Measurements from ENCODE around the gene ATP2B2. TPM values are rescaled to one million over a fixed set of nuclear protein-coding genes. Genes with fewer than 3 reads are reported as not detected.
A peak's percentile ranks its signal among the peaks of the same experiment; 100 is the strongest.

The ATP2B2 gene
- total RNA-seq, 1 experiment from 2014 or later = not detected

DNA sequence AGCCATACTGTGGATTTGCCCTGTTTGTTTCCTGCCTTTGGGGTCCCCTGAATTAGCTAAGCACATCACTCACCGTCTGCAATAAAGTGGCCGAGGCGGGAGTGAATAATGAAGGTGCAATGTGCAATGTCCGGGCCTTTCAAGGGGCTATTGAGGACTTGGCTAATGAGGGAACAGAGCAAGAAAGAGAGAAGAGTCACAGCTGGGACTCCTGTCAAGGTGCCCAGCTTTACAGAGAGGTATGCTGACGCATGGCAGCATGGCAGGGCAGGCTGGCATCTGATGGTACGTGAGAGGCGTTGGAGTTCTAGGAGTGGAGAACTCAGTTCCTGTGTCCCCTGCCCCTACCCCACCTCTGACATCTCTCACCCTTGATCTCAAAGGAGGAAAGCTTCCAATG lies 13.8 kb upstream of the ATP2B2 start:
- ATAC-seq (no peak), DNase-seq (ENCODE audit: low read depth, low spot score) (no peak)
- no peaks in the 10 kb centered on the region for H3K79me2 ChIP-seq (ENCODE audit: insufficient read depth, low read length)
- H2AFZ ChIP-seq (ENCODE audit: low read depth, low read length, poor library complexity, severe bottlenecking) = no peak overlapping the region
- CTCF ChIA-PET = no interaction called here
- H3K36me3 ChIP-seq (ENCODE audit: control insufficient read depth in 1 of 2, insufficient read depth in 2 of 2, low read length in 2 of 2) = no peaks in the 10 kb centered on the region
- H3K4me3 ChIP-seq (replicated peaks in 1 of 2; ENCODE audit: low read depth in 1 of 2, low read length in 2 of 2) = no peak overlapping the region
- H3K27ac ChIP-seq (ENCODE audit: low read depth, low read length) = no peak overlapping the region
- no peak overlapping the region for H3K4me2 ChIP-seq (ENCODE audit: low read length)
- no peak for TF ChIP-seq RAD21 (IDR thresholded peaks at IDR 0.05; ENCODE audit: low read depth)
- TF ChIP-seq, protein P1, sequence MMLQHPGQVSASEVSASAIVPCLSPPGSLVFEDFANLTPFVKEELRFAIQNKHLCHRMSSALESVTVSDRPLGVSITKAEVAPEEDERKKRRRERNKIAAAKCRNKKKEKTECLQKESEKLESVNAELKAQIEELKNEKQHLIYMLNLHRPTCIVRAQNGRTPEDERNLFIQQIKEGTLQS (IDR thresholded peaks at IDR 0.05) = no peak
- TF ChIP-seq, protein P2, sequence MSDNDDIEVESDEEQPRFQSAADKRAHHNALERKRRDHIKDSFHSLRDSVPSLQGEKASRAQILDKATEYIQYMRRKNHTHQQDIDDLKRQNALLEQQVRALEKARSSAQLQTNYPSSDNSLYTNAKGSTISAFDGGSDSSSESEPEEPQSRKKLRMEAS (IDR thresholded peaks at IDR 0.05) = no peak
- no peak overlapping the region for H3K9ac ChIP-seq (ENCODE audit: low read length)
- H3K4me1 ChIP-seq (ENCODE audit: control insufficient read depth in 1 of 2, insufficient read depth in 2 of 2, low read length in 2 of 2) = peaks cover 0 to 12% of the 10 kb centered on the region in 2 experiments; a peak in 2 of 4 replicates
- POLR2A ChIA-PET = no interaction called here
- RAD21 ChIA-PET (ENCODE audit: low non-redundant PET in 1 of 2, low total read pairs in 2 of 2, uncharacterized antibody in 2 of 2, unreplicated experiment in 2 of 2) = no interaction called here
- BruUV-seq (replicated peaks) = no TSS peak
- H3K9me2 ChIP-seq (ENCODE audit: insufficient read depth) = no peaks in the 10 kb centered on the region
- peaks cover 31% of the 10 kb centered on the region for H3K27me3 ChIP-seq (ENCODE audit: insufficient read depth, low read length)
- intact Hi-C loops (cut with micrococcal nuclease) = loop anchor here (10.0 kb wide), 1 partner anchor 186 kb away; no protein-coding TSS in a partner anchor
- no peaks in the 10 kb centered on the region for H4K20me1 ChIP-seq (ENCODE audit: insufficient read depth)
- no peaks in the 10 kb centered on the region for H3K9me3 ChIP-seq (ENCODE audit: control insufficient read depth in 1 of 2, insufficient read depth in 1 of 2, low read depth in 1 of 2, low read length in 2 of 2)

DNA sequence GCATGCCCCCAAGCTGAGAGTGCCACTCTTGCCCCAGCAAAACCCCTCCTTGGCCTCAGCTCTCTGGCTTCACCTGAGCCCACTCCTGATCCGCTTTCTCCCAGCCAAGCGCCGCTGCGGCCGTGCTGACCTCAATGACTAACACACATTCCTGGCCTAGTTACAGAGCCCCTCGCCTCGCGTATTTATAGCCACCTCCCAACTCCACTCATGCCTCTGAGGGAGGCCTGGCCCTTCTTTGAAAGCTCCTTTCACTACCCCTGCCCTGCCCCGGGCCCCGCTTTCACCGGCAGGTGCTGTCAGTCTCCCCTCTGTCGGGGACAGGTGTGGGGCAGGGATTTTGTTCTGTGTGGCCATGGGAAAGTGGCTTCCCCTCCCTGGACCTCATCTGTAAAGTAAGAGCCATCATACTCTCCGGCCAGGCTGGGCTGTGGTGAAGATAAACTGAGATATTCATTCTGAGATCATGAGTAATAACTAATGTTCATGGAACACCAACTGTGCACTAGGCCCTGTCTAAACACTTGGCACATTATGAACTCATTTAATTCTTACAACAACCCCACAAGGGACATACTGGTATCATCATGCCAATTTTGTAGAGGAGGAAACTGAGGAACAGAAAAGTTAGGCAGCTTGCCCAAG lies 13.2 kb upstream of the ATP2B2 start:
- CTCF ChIA-PET = no interaction called here
- BruUV-seq (replicated peaks) = no TSS peak
- intact Hi-C loops (cut with micrococcal nuclease) = loop anchor here (10.0 kb wide), 1 partner anchor 186 kb away; no protein-coding TSS in a partner anchor

More for the DNA sequence above, 13.2 kb upstream of the ATP2B2 start:
- ATAC-seq = no peak
- no peak for TF ChIP-seq EZH2phosphoT487 (IDR thresholded peaks at IDR 0.05; ENCODE audit: borderline replicate concordance)
- TF ChIP-seq, protein P1 (IDR thresholded peaks at IDR 0.05) = no peak
- TF ChIP-seq, protein P2 (IDR thresholded peaks at IDR 0.05) = no peak
- no peak for TF ChIP-seq JUND (IDR thresholded peaks at IDR 0.05)
- TF ChIP-seq SP1 (IDR thresholded peaks at IDR 0.05; ENCODE audit: low read depth) = no peak
- TF ChIP-seq, protein P3, sequence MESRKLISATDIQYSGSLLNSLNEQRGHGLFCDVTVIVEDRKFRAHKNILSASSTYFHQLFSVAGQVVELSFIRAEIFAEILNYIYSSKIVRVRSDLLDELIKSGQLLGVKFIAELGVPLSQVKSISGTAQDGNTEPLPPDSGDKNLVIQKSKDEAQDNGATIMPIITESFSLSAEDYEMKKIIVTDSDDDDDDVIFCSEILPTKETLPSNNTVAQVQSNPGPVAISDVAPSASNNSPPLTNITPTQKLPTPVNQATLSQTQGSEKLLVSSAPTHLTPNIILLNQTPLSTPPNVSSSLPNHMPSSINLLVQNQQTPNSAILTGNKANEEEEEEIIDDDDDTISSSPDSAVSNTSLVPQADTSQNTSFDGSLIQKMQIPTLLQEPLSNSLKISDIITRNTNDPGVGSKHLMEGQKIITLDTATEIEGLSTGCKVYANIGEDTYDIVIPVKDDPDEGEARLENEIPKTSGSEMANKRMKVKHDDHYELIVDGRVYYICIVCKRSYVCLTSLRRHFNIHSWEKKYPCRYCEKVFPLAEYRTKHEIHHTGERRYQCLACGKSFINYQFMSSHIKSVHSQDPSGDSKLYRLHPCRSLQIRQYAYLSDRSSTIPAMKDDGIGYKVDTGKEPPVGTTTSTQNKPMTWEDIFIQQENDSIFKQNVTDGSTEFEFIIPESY (IDR thresholded peaks at IDR 0.05; ENCODE audit: extremely low read depth, insufficient replicate concordance, low read length) = no peak
- no peak for TF ChIP-seq ELF1 (IDR thresholded peaks at IDR 0.05; ENCODE audit: borderline replicate concordance, low read depth)
- no peak for TF ChIP-seq SRF (IDR thresholded peaks at IDR 0.05; ENCODE audit: low read depth)
- TF ChIP-seq FOSL1 (IDR thresholded peaks at IDR 0.05; ENCODE audit: low read depth) = no peak
- no peak for TF ChIP-seq CEBPB (IDR thresholded peaks at IDR 0.05; ENCODE audit: low read depth)
- ChIA-PET RAD21 (ENCODE audit: low non-redundant PET in 1 of 2, low total read pairs in 2 of 2, uncharacterized antibody in 2 of 2, unreplicated experiment in 2 of 2) (no interaction called here), POLR2A (no interaction called here)
- H3K4me2 ChIP-seq (ENCODE audit: low read length) = peak overlapping the region; percentile 27; the same call in 1 of the 2 replicates
- H3K27me3 ChIP-seq (ENCODE audit: insufficient read depth, low read length) = peaks cover 24% of the 10 kb centered on the region
- H3K4me3 ChIP-seq (replicated peaks in 1 of 2; ENCODE audit: low read depth in 1 of 2, low read length in 2 of 2) = no peak overlapping the region
- H2AFZ ChIP-seq (ENCODE audit: low read depth, low read length, poor library complexity, severe bottlenecking) = no peak overlapping the region
- H3K9me2 ChIP-seq (ENCODE audit: insufficient read depth) = no peaks in the 10 kb centered on the region
- no peaks in the 10 kb centered on the region for H3K36me3 ChIP-seq (ENCODE audit: control insufficient read depth in 1 of 2, insufficient read depth in 2 of 2, low read length in 2 of 2)
- DNase-seq (ENCODE audit: low read depth, low spot score) = no peak
- no peak overlapping the region for H3K9ac ChIP-seq (ENCODE audit: low read length)
- H3K9me3 ChIP-seq (ENCODE audit: control insufficient read depth in 1 of 2, insufficient read depth in 1 of 2, low read depth in 1 of 2, low read length in 2 of 2) = no peaks in the 10 kb centered on the region
- H4K20me1 ChIP-seq (ENCODE audit: insufficient read depth) = no peaks in the 10 kb centered on the region
- peaks cover 0 to 12% of the 10 kb centered on the region in 2 experiments; a peak in 2 of 4 replicates for H3K4me1 ChIP-seq (ENCODE audit: control insufficient read depth in 1 of 2, insufficient read depth in 2 of 2, low read length in 2 of 2)
- no peaks in the 10 kb centered on the region for H3K79me2 ChIP-seq (ENCODE audit: insufficient read depth, low read length)
- H3K27ac ChIP-seq (ENCODE audit: low read depth, low read length) = no peak overlapping the region

All from HCT116 (cell line).